HG02885 (cell line): ENCODE data around the gene S1PR2.
"Not testable (repeated sequence)": the region's sequence is repeated elsewhere in the genome, so short reads cannot be mapped to it uniquely, and the experiment has no call there.

ENCODE experiments used
- ATAC-seq: cut with Tn5 transposase; IDR thresholded peaks from one replicate; pipeline ENCODE4 v1.9.1; 2021; ENCODE audit warnings: mild to moderate bottlenecking; ENCODE audit not compliant: unreplicated experiment, poor library complexity

The S1PR2 gene

GRCh38 chr19:10226376-10227025 is 4.6 kb downstream of the S1PR2 start:
- no peak for ATAC-seq

DNA sequence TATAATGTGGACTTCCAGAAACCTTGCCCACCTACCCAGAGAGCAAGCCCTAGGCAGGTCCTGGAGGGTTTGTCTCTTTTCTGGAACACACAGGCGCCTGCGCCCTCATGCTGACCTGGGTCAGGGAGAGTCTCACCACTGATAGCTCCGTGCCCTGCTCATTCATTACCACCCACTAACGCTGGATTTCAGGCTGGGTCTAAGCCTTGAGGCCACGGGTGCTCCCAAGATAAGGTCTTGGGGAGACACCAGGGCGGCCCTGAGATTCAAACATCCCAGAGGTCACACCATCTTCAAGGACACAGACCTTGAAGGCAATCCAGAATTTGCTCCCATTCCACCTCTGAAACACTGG is 5.1 kb downstream of the S1PR2 start:
- ATAC-seq, result no peak

DNA sequence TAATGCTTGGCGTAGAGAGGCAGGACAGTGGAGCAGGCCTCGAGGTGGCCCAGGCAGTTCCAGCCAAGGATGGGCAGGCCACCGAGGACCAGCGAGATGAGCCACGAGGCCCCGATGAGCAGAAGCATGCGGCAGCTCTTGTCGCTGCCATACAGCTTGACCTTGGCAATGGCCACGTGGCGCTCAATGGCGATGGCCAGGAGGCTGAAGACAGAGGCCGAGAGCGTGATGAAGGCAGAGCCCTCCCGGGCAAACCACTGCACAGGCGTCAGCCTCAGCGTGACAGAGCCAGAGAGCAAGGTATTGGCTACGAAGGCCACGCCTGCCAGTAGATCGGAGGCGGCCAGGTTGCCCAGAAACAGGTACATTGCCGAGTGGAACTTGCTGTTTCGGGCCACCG is 6.8 kb downstream of the S1PR2 start:
- no peak for ATAC-seq

DNA sequence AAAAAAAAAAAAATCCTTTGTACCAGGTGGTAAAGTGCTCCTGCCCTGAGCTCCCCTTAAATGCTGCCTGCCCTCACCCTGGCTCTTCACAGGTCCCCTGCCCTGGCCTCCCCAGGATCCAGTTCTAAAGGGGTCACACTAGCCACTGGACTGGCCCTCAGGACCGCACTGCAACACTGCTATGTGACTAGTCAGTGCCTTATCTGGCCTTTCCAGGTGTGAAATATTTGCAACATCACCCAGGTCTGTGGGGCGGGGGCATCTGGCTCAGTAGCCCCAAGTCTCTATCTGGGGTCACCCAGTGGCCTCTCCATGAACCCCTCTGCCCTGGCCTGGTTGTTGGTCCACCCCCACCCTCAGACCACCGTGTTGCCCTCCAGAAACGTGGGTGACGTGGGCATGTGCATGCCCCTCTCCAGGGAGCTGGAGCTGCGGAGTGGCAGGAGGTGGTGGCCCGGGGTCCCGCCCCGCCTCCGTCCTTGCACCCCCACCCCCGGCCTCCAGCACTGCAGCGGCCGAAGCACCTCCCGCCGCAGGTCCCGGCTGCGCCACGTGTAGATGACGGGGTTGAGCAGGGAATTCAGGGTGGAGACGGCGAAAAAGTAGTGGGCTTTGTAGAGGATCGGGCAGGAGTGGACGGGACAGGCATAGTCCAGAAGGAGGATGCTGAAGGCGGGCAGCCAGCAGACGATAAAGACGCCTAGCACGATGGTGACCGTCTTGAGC is 7.5 kb downstream of the S1PR2 start:
- no peak for ATAC-seq

- no peak for ATAC-seq
These were observed 8.8 kb downstream of the S1PR2 start for GRCh38 chr19:10222201-10222890.

DNA sequence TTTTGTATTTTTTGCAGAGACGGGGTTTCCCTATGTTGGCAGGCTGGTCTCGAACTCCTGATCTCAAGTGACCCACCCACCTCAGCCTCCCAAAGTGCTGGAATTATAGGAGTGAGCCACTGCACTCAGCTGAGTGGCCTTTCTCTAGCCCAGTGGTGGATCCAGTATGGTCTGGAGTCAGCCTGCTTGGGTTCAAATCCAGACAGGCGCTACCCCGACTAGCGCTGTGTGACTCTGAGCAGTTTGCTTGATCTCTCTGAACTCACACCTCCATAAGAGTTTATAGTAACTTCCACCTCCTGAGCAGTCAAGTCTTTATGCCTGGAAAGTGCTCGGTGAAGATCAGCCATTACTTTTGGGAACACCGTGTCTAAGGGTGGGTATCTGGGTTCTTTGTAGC is 10.4 kb downstream of the S1PR2 start:
- ATAC-seq, result no peak

GRCh38 chr19:10219678-10220077 is 11.5 kb downstream of the S1PR2 start:
- ATAC-seq, result peak; percentile 54

DNA sequence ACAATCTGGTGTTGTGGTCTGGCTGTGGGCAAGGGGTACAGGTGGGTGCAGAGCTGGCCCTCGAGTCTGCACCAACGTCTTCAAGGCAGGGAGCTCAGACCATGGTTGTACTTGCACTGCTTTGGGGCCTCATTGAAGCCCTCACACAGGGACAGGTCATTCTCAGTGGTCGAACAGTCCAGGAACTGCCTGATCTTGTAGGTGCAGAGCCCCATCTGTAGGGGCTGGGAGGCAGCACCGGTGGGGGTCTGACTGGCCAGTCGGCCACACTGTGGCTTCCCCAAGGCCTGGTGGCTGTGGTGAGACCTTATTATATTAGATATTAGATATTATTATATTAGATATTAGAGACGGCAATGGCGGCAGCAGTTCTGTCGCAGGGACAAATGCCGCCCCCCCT is 14.0 kb downstream of the S1PR2 start:
- no peak for ATAC-seq

- no peak for ATAC-seq
These were observed 16.3 kb downstream of the S1PR2 start for GRCh38 chr19:10214784-10215183.

GRCh38 chr19:10211691-10212090 is 19.4 kb downstream of the S1PR2 start:
- ATAC-seq, result no peak

DNA sequence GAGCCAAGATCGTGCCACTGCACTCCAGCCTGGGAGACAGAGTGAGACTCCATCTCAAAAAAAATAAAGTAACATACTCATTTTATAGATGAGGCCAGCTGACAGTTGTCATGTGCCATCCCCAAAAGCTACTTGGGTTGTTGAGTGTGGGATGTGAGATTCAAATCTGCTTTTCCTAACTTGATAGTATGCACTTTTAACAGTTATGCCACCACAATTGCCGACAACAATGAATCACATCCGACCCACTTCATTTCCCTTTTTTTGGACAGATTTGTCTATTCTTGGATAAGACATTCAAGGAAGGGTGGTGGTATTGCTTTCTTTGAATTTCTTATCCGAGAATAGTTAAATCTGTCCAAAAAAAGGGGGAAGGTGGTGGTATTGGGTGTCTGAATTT is 20.1 kb downstream of the S1PR2 start:
- ATAC-seq, result no peak

GRCh38 chr19:10209315-10209714 is 21.8 kb downstream of the S1PR2 start:
- ATAC-seq, result no peak

GRCh38 chr19:10207026-10207425 is 24.1 kb downstream of the S1PR2 start:
- no peak for ATAC-seq

DNA sequence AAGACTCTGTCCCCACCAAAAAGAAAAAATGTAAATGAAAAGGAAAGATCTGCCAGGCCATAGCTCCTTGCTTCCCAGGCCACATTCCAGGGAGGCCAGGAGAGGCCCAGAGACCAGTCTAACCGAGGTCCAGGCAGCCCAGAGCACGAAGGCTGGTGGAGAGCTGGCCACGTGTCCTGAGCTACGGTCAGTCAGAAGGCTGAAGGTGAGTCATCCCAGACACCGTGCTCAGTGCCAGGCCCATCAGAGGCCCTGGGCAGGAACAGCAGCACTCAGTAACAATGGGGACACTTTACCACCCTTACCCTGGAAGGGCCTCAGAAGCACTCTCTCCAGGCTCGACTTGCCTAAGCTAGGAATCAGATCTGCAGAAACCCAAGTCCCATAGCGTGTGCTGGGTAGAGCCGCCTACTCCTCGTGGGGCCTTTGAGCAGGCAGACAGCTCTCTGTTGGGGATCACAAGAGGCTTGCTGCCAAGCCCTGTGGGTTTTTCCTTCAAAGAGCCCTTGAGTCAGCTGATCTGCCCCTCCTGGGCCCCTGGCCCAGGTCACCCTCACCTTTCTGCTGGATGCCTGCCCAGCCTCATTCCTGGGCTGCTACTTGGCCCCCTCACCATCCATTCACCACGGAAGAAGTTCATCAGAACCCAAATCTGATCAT is 24.8 kb downstream of the S1PR2 start:
- ATAC-seq, result no peak

DNA sequence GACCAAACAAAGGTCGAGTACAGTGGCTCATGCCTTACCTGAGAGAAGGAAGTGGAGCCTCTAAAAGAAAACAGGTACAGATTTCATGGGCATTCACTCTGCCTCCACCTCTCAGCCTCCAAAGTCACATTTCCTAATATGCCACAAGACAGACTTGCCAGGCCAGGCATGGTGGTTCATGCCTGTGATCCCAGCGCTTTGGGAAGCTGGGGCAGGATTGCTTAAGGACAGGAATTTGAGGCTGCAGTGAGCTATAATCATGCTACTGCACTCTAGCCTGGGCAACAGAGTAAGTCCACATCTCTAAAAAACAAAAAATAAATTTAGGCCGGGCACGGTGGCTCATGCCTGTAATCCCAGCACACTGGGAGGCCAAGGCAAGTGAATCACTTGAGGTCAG is 25.5 kb downstream of the S1PR2 start:
- no peak for ATAC-seq

GRCh38 chr19:10203686-10204085 is 27.4 kb downstream of the S1PR2 start:
- ATAC-seq, result no peak

- no peak for ATAC-seq
These were observed 30.0 kb downstream of the S1PR2 start for GRCh38 chr19:10201176-10201575.

- ATAC-seq, result not testable (repeated sequence)
These were observed 31.0 kb downstream of the S1PR2 start for GRCh38 chr19:10200101-10200500.

- not testable (repeated sequence) for ATAC-seq
These were observed 32.1 kb downstream of the S1PR2 start for GRCh38 chr19:10198889-10199644.

DNA sequence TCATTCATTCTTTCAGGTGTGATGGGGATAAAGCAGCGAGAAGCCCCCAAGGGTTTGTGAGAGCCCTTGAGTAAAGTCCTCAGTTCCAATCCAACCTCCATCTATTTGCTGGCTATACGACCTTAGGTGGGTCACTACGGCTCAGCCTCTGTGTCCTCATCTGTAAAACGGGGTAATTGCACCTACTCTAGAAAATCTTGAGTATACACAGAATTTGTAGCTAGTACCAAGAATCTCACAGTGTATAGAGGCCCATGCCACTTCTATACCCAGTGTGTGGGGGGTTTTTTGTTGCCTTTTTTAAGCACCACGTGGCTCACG is 36.0 kb downstream of the S1PR2 start:
- no peak for ATAC-seq
